Hematopoietic multipotent progenitor cell treated with erythropoietin and hydrocortisone succinate and interleukin-3 and kit ligand, for 8 days (in vitro differentiated cells): ENCODE results near the gene CRACR2A.

Source experiments
- DNase-seq: peaks from one replicate; pipeline ENCODE4 v3.0.0-alpha.2; 2015

CRACR2A gene

DNA sequence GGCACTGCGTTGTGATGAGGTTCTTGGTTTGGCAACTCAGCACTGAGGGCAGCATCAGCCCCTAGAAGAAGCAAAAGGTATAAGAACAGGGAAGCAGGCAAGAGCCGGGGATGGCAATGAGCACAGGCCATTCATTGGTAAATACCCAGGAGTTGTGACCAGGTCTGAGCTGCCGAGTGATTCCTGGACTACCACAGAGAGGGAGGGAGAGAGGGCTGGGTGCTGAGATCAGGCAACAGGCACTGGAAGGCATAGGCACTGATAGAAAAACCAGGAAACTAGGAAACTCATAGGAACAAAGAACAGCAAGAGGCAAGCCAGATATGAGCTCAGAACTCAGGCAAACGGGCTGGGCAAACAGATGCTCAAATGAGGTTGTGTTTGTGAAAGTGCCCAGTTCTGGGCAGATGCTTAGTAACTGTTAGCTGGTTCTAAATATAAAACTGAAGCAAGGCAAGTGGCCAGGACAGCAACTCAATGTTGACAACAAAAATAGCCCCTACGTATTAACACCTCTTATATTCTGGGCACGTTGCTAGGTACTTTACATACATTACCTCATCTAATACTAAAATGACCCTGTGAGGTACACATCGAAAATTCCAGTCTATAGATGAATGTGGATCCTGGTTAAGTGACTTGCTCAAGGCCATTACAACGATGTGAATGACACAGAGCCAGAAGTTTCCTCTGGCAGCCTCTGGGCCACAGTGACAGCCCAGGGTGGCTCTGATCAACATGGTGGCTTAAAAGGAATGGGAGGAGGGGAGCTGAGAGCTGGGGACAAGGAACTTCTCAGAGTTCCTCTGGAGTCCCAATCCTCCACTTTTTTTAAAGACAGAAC is 140.8 kb downstream of the CRACR2A start:
- DNase-seq = no peak

DNA sequence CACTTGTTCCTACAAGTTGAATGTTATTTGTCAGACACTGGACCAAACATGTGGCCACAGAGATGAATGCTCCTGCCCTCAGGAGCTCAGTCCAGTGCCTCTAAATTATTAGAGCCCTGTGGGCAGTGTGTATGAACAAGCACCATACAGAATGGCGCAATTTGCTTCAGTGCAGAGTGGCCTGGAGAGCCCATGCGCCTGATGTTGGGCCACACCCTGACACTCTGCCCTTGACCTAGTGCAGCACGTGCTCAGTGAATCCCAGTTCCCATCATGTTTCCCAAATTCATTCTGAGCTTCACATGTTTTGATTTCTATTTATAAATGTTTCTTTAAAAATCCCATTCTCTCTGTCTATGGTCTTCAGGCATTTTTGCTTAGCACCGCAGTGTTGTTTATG is 145.1 kb downstream of the CRACR2A start:
- DNase-seq = no peak

DNA sequence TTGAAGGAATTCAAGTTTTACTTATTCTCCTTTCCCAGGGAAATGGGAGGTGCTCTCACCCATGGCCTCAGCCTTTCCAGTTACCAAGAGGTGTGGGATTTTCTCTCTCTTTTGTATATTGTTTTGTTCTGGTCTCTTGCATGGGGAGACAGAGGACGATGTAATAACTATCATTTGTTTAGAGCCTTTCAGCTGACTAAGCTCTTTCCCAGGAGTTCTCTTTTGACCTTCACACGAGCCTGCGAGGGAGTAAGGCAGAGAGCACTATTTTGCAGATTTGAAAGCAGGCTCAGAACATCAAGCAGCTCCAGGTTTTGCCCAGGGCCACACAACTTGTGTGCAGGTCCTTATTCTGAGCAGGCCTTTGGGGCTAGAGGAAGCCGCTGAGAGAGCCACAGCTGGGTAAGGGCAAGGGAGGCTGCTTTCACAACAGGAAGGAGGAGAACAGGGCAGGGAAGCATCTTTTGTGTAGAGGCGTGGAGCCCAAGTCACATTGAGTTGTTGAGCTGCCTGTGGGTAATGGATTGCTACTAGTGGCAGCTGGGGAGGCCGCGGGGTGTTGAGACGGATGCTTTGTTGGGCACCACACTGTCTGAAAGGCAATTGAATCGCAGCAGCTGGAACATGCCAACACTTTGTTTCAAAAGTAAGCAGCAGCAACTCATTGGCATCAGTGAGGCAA is 145.7 kb downstream of the CRACR2A start:
- no peak for DNase-seq

DNA sequence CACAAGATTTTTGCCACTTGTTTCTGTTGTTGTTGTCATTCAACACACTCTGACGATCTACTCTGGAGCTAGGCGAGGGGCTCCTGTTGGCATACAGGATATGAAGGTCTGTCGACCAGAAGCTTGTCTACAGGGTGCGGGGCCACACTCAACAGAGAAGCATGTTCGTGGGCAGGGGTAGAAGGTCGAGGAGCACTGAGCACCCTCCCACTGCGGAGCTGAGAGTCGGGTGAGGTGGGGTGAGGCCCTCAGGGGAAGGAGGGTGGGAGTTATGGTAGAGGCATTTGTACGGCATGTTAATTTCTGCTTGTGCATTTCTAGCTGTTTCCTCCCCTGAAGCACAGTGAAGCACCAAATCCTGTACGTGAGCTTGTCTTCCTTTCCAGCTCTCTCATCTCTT is 146.8 kb downstream of the CRACR2A start:
- no peak for DNase-seq

DNA sequence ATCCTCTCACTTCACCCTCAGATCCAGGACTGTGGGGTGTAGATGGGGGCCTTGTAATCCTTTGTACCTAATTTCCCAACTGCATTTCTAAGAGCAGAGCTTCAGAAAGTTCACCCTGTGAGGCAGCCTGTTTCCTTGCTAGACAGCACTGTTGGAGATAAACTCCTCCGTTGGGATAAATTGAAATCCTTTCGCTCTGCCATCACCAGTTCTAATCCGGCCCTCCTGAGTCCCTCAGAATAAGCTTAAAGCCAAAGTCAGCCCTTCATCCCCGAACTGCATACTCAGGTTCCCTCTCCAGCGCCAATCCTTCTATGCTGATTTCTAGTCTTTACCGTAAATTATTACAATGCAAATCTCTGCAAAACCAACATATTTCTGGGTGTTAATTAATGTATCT is 147.2 kb downstream of the CRACR2A start:
- DNase-seq = no peak

DNA sequence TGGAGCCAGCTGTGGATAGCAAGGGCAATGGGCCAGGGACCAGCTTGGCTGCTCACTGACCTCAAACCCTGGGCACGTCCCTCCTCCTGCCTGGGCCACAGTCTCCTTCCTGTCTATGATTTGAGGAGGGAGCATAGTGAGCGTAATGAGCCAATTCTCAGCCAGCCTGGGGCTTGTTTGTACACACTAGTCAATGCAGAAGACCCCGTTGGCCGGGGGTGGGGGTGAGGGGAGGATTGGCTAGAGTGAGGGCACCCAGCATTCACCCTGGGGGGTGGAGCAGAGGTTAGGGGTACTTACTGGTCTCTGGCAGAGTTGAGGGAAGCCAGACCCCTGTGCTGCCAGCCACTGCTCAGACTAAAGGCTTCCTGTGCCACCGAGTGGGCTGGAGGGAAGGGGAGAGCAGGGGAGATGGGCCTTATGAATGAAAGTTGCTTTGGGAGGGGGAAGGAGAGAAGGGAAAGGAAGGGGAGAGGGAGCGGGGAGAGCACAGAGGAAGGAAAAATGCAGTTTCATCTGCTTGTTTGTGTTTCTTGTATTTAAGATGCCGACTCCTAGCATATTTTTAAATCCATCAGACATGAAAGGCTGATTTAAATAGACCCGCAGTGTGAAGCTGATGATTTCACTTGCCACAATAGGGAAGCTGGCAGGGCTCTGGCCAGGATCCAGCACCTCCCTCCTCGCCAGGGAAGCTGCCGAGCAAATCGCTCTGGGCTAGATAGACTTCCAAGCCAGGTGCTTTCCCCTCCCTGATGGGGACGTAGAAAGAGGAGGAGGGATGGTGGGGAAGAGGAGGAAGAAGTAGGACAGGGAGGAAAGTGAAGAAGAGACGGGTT is 147.9 kb downstream of the CRACR2A start:
- no peak for DNase-seq

DNA sequence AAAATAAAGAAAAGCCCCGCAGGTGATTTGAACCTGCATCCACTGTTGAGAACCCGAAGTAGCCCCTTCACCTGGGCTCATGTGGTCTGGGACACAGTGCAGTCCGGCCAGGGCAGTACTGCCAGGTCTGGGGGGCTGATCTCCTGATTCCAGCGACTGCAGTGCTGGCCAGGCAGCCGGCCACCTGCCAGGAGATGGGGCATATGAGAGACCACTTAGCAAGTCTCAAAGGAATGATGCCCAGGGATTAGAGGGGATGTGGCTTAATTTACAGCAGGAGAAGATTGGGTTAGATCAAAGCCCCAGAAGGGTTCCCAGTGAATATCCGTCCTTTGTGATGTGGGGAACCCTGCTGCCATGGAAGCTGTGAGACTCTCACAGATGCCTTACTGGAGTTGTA is 148.6 kb downstream of the CRACR2A start:
- no peak for DNase-seq

DNA sequence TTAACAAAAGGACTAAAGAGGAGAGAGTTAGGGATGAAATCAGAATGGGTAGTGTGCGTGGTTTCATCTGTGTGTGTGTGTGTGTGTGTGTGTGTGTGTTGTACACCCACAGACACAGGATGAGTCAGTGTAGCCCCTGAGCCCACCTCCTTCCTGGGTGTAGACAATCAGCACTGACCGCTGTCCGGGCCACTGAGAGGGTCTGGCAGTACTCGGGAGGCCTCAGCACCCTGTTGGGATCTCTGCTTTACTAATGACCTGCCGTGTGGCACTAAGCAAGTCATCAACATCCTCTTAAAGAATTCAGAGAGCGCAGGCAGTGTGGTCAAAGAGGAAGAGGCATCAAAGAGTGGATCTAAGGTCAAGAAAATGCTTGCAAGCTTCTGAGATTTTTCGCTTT is 149.3 kb downstream of the CRACR2A start:
- no peak for DNase-seq

DNA sequence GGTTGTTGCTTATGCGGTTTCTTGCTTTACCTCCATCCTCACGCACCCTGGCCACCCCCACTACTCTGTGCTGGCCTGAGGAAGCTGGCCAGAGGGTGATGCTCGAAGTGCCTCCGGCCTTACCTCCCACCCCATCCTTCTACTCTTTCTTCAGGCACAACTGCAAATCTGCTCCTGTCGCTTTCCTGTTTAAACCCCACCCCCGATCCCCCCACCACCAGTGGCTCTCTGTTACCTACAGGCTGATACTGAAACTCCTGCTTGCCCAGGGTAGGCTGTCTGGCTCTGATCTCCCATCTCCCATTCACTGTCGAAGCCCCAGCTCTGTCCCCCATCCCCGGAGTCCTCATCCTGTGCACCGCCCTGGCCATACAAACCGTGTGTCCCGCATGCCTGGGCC is 150.4 kb downstream of the CRACR2A start:
- no peak for DNase-seq

DNA sequence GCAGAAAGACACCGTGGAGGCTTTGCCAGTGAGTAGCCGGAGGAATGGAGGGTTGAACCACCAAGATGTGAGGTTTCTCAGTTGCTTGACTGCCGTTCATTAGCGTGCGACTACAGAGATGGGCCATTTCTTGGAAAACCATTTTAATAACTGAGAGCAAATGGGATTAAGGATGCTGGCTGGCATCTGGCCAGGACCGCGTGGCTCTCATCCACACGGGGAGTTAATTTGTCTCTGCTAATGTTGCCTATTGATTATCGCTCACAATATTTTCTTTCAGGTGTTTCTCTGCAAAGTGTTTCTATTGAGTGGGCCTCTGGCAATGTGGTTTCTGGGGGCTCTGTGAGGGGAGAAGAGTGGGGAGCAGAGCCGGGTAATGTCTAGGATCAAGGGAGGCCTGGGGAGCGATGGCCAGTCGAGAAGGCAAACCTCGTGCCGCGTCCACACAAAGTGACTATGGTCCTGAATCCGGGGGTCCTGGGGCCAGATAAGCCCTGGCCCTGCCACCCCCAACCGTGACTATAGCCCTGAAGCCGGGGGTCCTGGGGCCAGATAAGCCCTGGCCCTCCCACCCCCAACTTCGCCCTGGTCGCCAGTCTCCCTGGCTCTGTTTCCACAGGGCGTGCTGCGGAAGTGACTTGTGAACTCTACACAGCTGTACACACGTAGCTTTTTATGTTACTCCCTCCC is 151.3 kb downstream of the CRACR2A start:
- no peak for DNase-seq

DNA sequence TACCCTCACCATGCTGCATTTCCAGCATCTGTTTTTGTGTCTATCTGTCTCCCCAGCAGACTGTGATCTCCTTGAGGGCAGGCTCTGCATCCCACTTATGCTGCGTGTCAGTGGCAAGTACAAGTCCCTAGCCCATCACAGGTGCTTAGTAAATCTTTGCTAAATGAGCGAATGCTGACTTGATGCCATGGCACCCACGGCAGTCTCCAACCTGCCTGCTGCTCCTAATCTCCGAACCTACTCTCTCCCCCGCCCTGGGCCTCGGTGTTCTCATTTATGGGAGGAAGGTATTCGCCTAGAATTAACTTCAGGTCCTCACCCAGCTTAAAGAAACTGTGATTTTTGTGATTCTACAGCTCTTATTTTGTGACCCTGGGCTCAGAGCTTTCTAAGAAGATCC is 152.0 kb downstream of the CRACR2A start:
- no peak for DNase-seq

DNA sequence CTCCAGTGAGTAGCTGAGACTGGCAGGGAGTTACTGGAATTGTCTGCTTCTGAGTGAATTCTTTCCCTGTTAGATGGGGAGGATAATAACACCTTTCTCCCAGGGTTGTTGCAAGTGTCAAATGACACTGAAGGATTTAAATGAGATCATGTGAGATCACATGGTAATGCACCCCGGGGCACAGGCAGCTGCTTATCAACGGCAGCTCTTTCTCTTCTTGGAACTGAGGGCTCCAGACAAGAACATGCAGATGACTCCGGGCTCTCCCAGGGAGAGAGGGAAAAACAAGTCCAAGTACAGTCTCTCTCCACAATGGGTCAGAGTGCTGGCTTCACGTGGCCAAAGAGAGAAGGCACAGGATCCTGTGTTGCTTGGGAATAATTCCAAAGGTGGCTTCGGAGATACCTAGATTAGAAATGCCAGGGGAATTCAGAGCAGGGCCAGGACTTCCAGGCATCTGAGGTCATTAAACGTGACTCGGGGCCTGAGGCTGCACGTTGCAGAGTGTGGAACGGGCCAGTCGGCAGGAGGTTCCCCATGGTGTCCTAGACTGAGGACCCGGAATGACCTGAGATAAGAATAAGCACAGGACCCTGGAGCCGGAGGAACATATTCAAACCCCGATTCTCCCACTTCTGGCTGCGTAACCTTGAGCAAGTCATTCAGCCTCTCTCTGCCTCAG is 152.7 kb downstream of the CRACR2A start:
- peak; percentile 37 for DNase-seq

DNA sequence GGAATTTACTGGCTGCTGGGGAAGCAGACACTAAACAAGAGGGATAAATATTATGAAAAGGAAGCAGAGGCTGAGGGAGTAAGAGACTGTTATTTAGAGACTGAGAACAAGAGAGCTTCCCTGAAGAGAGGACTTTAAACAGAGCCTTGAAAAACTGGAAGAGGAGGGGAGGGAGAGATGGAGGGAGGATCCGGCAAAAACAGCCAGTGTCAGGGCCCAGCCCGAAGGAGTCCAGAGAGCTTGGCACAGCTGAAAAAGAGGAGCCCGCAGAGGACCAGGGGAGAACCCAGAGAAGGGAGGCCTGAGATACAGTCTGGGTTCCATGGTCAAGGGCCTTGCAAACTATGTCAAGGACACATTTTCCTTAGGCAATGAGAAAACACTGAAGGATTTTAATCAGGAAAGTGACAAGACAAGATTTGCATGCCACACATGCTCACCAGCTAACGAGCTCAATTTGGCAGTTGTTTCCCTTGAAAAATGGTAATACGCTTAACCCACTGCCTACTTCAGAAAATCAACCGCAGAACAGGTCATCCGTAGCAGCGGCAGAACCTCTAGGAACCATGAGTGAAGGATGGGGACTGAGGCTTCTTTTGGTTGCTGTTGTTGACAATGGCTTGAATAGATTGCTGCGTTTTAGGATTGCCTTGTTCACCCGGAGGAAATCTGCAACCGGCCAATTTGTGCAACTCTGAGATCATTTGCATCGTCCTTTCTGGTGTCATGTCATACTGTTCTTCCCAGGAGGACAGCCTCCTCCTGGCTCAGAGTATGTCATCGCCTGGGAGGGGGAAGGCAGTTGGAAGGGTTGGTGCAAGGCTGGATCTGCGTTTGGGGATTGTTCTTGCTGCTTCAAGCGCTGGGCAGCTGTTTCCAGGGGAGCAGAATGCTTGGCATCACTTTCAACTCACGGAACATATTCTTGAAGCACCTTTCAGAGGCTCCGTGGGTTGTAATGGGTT is 153.7 kb downstream of the CRACR2A start:
- no peak for DNase-seq

DNA sequence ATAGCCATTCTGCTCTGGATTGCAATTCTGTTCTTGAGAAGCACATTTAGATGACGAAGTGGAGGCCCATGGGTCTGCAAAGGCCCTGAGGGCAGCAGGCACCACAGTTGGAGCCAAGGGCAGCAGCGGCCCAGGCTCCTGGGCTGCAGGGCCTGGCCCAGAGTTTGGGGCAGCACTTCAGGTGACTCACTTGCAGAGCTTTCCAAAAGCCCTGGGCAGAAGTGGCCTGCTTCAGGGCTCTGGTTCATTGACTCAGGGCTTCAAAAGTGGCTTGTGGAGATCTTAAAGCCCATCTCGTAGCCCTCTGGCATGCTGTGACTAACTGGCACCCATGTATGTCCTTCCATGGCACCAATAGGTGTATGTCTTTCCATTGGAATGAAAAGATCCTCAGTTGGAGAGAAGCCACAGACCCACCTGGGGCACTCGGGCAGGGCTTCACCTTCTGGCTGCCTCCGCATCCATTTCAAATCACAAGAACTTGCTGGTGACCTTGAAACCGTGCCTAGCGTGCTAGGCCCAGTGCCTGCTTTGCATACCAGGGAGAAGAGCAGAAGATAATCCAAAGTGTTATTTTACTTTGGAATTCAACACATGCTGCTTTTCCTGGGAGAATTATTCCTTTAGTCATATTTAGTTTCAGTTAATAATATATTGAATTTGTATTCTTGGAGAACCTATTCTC is 155.2 kb downstream of the CRACR2A start:
- DNase-seq = no peak

DNA sequence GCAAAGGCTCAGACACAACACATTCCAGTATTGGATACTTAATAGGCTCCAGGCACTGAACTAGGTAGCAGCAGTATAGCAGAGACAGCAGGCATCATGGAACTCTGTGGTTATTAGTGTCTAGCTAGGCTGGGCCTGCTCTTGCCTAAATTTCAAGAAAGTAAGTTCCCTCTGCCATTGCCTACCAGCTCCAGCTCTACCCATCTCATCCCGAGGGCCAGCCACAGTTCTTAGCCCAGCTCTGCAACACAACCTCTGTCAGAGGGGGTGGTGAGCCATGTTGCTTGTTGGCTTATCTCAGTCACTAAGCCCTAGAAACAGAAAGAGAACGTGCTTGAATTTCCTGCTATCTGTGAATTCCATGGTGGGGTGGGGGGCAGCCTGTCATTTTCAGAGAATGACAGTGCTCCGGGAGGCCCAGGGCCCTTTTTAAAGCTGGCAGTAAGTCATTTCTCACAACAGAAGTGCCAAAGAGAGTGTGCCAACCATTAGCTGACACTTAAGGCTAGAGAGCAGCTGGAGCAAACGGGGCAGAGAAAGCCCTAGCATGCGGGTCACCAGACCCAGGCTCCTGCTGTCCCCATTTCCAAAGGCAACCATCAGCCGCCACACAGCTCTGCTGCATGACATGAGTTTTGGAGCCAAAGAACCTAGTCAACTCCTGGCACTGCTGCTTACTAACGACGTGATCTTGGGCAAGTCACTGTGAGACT is 156.1 kb downstream of the CRACR2A start:
- no peak for DNase-seq

DNA sequence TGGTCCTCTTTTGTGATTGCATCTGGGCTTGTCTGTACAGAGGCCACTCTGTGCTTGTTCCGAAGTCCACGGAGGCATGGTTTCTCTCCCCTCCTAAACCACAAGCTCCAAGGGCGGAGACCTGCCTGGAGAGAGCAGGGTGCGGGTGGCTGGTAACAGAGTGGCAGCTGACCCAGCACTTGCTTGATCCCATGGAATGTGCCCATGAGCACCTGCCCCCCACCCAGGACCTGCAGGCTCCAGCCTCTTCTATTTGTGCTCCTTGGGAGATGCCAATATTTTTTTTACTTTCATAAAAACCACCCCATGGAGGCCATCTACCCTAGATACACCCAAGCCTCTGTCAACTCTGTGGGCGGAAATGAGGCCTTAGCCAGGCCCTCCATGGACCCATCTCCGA is 157.2 kb downstream of the CRACR2A start:
- DNase-seq = no peak

DNA sequence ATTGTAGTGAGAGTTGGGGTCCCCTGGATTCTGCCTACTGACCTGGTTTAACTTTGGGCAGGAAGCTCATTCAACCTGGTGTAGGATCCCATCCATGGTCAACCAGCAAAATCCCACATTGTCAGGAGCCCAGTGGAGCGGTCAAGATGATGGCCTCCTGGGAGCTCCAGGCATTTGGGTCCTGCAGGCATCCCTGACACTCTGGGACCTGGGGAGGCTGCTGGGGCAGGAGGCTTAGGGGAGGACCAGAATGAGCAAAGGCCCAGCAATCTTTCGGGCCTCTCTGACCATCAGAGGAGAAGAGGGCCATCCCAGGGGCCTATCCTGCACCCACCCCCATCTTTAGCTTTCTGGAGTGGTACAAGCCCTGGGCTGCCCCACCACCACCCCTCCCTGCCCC is 157.9 kb downstream of the CRACR2A start:
- no peak for DNase-seq

DNA sequence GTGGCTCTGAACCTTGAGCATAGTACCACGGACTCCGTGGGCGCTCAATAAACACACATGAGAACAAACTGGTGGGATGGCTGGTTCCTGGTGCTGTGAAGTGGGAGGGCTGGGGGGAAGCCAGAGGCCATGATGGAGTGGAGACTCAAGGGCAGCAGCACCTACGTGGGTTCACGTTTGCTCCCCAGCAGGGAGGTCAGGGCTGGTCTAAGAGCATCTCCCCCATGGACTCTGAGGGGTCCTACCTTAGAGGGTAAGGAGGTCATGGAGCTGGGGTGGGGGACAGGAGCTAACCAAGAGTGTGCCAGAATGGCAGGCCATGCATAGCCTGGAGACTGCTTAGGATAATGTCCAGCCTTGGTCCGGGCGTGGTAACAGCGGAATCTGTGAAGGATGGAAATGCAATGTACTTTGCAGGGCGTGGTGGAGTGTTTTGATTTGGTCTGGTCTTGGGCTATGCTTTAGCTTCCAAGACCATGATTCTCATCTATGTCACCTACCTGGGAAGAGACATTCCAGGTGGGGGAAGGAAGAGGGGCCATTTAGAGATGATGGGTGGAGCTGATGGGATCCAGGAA is 158.9 kb downstream of the CRACR2A start:
- no peak for DNase-seq

DNA sequence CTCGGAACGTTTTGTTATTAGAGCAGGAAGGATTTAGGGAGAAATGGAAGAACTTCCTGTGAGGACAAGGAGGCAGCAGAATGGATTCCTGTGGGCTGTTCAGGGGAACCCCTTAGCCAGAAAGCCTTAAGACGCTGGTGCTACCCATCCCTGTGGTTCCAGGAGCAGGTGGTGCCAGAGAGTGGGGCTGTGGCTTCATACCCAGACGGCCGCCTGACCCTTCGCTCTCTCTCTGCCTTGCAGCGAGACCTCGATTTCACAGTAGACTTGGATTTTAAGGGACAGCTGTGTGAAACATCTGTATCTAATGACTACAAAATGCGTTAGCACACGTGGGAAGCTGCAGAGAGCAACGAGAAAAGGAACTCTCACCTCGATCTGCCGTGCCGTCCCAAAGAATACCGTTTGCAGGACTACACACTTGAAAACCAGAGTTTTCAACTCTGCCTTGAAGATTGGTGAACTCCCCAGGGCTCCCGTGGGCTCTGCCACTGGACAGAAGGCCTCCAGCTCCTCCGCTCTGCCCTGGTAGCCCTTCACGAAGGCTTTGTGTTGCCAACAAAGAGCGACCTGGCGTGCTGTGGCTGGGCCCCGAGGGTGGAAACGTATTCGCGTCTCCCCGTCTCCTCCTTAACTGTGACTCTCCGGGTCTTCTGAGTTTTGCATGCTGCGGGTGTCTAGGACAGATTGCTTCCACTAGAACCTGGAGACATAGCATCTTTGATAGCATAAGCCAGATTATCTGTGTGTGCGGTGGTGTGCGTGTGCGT is 159.9 kb downstream of the CRACR2A start:
- no peak for DNase-seq
